Epithelial cell of proximal tubule (primary cell): ENCODE results near the gene SH3PXD2A. TPM values are rescaled to one million over a fixed set of nuclear protein-coding genes. Genes with fewer than 3 reads are reported as not detected.
A peak's percentile ranks its signal among the peaks of the same experiment; 100 is the strongest.

ENCODE experiments used
- DNase-seq: peaks from one replicate; pipeline ENCODE4 v3.0.0-alpha.2; 2011; ENCODE audit warnings: low read depth
- H3K4me3 ChIP-seq: 2 replicates; pipeline ENCODE4 v1.5.1; 2011; ENCODE audit warnings: low read depth, mild to moderate bottlenecking, low read length
- CTCF ChIP-seq: conservative IDR thresholded peaks from 2 replicates; pipeline ENCODE4 v1.5.1; 2012; ENCODE audit warnings: low read depth, mild to moderate bottlenecking, low read length
- total RNA-seq: library from RNA; depleted of rRNA; stranded (reverse); fragments of >200 nt; gene quantifications from 2 replicates; pipeline ENCODE4 v1.2.3, GENCODE V29; 2015

SH3PXD2A gene
- total RNA-seq, 1 donor from 2014 or later, result 5.8 TPM

- DNase-seq, result no peak
- no peak for TF ChIP-seq CTCF
- no peak overlapping the region for H3K4me3 ChIP-seq
Observed at GRCh38 chr10:103784089-103784488, 71.3 kb downstream of the SH3PXD2A start.

GRCh38 chr10:103783681-103784080, 71.7 kb downstream of the SH3PXD2A start:
- no peak overlapping the region for H3K4me3 ChIP-seq
- TF ChIP-seq CTCF, result no peak
- DNase-seq, result no peak

- peak; percentile 64 for TF ChIP-seq CTCF
- peak; percentile 92 for DNase-seq
- H3K4me3 ChIP-seq, result no peak overlapping the region
Observed at GRCh38 chr10:103781329-103782061, 73.9 kb downstream of the SH3PXD2A start.

- TF ChIP-seq CTCF, result no peak
- DNase-seq, result no peak
Observed at GRCh38 chr10:103780242-103781149, 74.9 kb downstream of the SH3PXD2A start.

GRCh38 chr10:103778358-103779139, 76.8 kb downstream of the SH3PXD2A start:
- no peak overlapping the region for H3K4me3 ChIP-seq
- no peak for DNase-seq
- no peak for TF ChIP-seq CTCF

More at GRCh38 chr10:103780242-103781149, 74.9 kb downstream of the SH3PXD2A start:
- H3K4me3 ChIP-seq, result no peak overlapping the region

- DNase-seq, result no peak
- no peak overlapping the region for H3K4me3 ChIP-seq
- no peak for TF ChIP-seq CTCF
Observed at GRCh38 chr10:103776878-103777591, 78.3 kb downstream of the SH3PXD2A start.
